K562 (cell line): Measurements from ENCODE around the gene SEC24C. TPM values are rescaled to one million over a fixed set of nuclear protein-coding genes. Genes with fewer than 3 reads are reported as not detected.
A peak's percentile ranks its signal among the peaks of the same experiment; 100 is the strongest.

ENCODE experiments used
- C11orf30 ChIP-seq: fragments of 450-650 bp; IDR thresholded peaks from 2 replicates; pipeline ENCODE4 v1.6.1; 2016; ENCODE audit warnings: low read depth, mild to moderate bottlenecking
- HDAC2 ChIP-seq: fragments of 450-650 bp; IDR thresholded peaks from 2 replicates; pipeline ENCODE4 v1.6.1; 2016; ENCODE audit warnings: mild to moderate bottlenecking
- KAT7 ChIP-seq: sonication (generic); formaldehyde crosslinking; IDR thresholded peaks from 2 replicates; pipeline ENCODE4 v1.8.0; 2022; ENCODE audit warnings: missing genetic modification reagents, mild to moderate bottlenecking, borderline replicate concordance
- MXI1 ChIP-seq: IDR thresholded peaks from 2 replicates; pipeline ENCODE4 v1.6.1; 2011; ENCODE audit warnings: low read depth, mild to moderate bottlenecking, improper control_type of control experiment, low read length
- NFXL1 ChIP-seq: fragments of 450-650 bp; formaldehyde crosslinking; IDR thresholded peaks from 2 replicates; pipeline ENCODE4 v1.4.0; 2021; ENCODE audit warnings: mild to moderate bottlenecking
- SRSF3 ChIP-seq: fragments of 200-400 bp; formaldehyde crosslinking; IDR thresholded peaks from 2 replicates; pipeline ENCODE4 v1.6.1; 2016; ENCODE audit warnings: mild to moderate bottlenecking, low read length, moderate library complexity; ENCODE audit not compliant: insufficient read depth
- ZNF134 ChIP-seq: fragments of 250-450 bp; sonication (Bioruptor Pico); conservative IDR thresholded peaks from 2 replicates; pipeline ENCODE4 v1.4.0; 2020
- polyA plus RNA-seq, 8 experiments: library from polyadenylated mRNA; depleted of rRNA in 4 of 8; stranded (reverse) in 5 of 8; unstranded in 3 of 8; fragments of >200 nt; fragmentation: Nextera tagmentation in 2 of 8; fragmentation: Illumina TruSeq in 1 of 8; extraction: Ambion mirVana in 2 of 8; extraction: Trizol in 1 of 8; gene quantifications; 2 replicates each; pipeline versions ENCODE4 v1.2.1 to v1.2.3, GENCODE V29; 2011 to 2014; ENCODE audit warnings: inconsistent platforms in 1 of 8, missing spikeins in 1 of 8
- total RNA-seq, 7 experiments: library from RNA; depleted of rRNA in 6 of 7; stranded (reverse); fragments of >200 nt in 6 of 7; fragmentation: Illumina TruSeq in 2 of 7; extraction: Trizol in 2 of 7; gene quantifications; 2 replicates each; pipeline versions ENCODE4 v1.2.1 to v1.2.3, GENCODE V29; 2011 to 2021; ENCODE audit warnings: low replicate concordance in 1 of 7
- TF ChIP-seq, protein P1 (sequence below), 2 experiments: fragments of 450-650 bp; IDR thresholded peaks; 2 replicates each; pipeline ENCODE4 v1.6.1; 2016; ENCODE audit warnings: mild to moderate bottlenecking in 2 of 2, borderline replicate concordance in 1 of 2, low read depth in 1 of 2, moderate library complexity in 1 of 2
- TF ChIP-seq, protein P2 (sequence below): fragments of 250-450 bp; sonication (Bioruptor Pico); IDR thresholded peaks from 2 replicates; pipeline ENCODE4 v1.5.0; 2021; ENCODE audit warnings: mild to moderate bottlenecking, moderate library complexity
- TF ChIP-seq, protein P3 (sequence below): conservative IDR thresholded peaks from 2 replicates; pipeline ENCODE4 v1.6.1; 2011; ENCODE audit warnings: low read depth, mild to moderate bottlenecking, low read length; ENCODE audit not compliant: control insufficient read depth
- TF ChIP-seq, protein P4 (sequence below): fragments of 250-450 bp; sonication (Bioruptor Pico); IDR thresholded peaks from 2 replicates; pipeline ENCODE4 v1.5.0; 2020; ENCODE audit warnings: mild to moderate bottlenecking

SEC24C gene
- total and polyA plus RNA-seq, 9 of the 15 experiments (the other 6 are each of a cell fraction or from before 2014, with no cell fraction given) = 19.0 to 115 (median 70.5) TPM

DNA sequence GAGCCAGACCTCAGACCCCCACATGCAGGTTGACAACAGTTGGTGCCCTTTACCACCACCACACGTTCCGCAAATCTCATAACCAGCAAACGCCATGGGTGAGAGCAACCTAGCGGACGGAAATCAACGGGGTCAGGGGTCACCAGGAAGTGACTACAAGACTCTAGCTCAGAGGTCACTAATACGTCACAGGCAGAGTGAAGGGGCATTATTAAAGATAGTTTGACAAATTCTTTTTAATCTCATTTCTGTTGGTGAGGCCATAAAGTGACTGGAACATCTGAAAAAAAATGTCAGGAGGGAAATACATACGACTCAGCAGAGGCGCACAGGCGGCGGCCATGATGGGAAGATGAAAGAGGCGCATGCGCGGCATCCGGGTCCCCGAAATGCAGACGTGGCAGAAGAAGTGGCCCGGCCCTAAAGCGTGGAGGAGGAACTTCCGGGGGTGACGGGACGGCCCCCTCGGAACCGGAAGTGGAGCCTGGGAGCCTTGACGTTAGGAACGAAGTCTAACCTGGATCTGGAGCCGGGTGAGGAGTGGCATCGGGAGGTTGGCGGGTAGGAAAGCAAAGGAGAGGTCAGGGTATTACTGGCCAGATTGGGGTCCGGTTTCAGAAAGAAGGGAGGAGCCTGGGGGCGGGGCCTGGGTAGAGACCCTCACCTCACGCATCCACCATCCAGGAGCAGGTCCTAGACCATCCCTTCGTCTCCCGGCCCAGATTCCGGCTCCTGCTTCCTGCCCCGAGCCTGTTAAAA is at the start of gene SEC24C (continued):
- TF ChIP-seq SRSF3 (0 out of 2 replicates have a peak, but pooled peaks have one; percentile 29), KAT7 (peak; percentile 93; the same call in 1 of the 2 replicates), MXI1 (peak; percentile 66), NFXL1 (CRISPR knock-in tag) (peak; percentile 36; the same call in 1 of the 2 replicates), C11orf30 (peak; percentile 97), ZNF134 (peak; percentile 31; the same call in 1 of the 2 replicates), HDAC2 (peak; percentile 74)
- TF ChIP-seq, protein P1, sequence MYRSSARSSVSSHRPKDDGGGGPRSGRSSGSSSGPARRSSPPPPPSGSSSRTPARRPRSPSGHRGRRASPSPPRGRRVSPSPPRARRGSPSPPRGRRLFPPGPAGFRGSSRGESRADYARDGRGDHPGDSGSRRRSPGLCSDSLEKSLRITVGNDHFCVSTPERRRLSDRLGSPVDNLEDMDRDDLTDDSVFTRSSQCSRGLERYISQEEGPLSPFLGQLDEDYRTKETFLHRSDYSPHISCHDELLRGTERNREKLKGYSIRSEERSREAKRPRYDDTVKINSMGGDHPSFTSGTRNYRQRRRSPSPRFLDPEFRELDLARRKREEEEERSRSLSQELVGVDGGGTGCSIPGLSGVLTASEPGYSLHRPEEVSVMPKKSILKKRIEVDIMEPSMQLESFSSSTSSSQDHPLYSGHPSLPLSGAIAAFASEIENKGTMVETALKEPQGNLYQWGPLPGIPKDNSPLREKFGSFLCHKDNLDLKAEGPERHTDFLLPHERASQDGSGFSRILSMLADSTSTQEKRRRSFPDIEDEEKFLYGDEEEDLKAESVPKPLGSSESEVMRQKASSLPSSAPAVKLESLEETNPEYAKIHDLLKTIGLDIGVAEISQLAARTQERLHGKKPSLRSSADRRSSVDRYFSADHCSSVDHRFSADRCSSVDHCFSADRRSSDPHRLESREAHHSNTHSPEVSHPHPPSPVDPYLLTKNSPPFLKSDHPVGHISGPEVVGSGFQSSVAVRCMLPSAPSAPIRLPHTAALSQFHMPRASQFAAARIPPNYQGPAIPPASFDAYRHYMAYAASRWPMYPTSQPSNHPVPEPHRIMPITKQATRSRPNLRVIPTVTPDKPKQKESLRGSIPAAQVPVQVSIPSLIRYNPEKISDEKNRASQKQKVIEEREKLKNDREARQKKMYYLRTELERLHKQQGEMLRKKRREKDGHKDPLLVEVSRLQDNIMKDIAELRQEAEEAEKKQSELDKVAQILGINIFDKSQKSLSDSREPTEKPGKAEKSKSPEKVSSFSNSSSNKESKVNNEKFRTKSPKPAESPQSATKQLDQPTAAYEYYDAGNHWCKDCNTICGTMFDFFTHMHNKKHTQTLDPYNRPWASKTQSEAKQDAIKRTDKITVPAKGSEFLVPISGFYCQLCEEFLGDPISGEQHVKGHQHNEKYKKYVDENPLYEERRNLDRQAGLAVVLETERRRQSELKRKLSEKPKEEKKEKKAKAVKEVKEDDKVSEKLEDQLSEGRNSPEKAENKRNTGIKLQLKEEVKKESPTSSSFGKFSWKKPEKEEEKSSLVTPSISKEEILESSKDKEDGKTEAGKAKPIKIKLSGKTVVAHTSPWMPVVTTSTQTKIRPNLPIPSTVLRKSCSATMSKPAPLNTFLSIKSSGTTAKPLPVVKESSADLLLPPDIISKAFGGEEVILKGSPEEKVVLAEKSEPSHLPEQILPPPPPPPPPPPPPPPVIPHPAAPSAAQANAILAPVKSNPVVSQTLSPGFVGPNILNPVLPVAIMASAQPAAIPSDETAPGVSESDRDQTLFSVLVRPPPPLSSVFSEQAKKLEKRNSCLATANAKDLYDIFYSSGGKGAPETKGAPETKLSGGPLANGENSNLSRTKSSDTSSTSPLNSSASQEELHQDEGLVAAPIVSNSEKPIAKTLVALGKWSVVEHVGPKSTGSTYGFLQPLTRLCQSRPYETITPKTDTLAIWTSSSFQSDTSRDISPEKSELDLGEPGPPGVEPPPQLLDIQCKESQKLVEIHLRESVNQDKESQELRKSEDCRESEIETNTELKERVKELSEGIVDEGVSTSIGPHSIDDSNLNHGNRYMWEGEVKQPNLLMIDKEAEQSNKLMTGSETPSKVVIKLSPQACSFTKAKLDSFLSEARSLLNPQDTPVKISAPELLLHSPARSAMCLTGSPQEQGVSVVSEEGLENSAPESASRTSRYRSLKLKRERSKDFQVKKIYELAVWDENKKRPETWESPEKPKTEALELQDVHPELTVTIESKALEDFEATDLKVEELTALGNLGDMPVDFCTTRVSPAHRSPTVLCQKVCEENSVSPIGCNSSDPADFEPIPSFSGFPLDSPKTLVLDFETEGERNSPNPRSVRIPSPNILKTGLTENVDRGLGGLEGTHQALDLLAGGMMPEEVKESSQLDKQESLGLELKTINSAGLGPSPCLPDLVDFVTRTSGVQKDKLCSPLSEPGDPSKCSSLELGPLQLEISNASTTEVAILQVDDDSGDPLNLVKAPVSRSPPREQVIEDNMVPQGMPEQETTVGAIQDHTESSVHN (IDR thresholded peaks at IDR 0.05; ENCODE audit: borderline replicate concordance in 1 of 2, low read depth in 1 of 2) = peak in 1 of 2 experiments; percentile 96; a peak in 2 of 4 replicates
- TF ChIP-seq, protein P2, sequence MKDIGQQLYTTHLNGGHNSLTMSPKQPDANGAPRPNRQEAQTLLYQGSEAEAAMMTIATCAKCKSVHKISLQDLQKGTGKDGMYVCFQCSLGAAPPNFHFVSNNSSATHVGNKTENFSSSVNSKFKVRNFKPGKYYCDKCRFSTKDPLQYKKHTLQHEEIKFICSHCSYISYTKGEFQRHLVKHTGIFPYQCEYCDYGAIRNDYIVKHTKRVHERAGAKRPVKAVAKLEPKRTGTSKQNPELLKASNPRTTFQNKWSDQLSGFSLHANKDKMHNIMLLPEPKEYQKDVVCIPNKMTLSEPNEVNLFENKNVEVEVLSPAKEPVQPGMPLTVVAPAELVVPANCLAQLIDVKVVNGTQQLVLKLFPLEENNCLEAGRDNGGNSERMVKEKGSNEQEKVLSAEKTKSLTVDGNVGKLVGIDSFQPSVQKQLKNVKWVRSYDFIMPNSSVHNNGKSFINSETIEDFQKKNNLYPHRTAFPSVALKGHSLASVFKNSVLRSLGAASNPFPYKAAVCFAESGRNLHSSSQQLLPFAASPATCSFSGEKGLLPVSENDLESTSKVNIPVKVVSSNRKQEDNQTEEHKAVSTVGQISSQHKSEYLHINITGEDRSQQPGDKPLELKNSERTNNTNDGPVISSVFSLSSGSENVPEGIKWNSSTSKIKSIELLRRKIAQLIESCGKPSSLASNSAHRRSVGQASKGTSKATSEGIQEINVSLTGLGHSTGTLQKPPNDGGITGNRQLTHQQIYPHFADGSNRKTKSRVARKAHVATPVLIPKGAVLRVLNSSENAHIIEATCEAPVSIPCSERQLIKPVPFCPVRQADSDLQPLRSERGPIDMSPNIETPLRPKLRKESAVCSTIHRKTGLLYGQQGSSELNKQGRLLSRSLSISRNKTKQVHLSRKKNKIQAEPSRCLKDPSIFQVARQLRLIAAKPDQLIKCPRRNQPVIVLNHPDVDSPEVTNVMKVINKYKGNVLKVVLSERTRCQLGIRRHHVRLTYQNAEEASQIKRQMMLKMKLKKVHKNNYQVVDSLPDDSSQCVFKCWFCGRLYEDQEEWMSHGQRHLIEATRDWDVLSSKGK (CRISPR knock-in tag) = no peak
- TF ChIP-seq, protein P3, sequence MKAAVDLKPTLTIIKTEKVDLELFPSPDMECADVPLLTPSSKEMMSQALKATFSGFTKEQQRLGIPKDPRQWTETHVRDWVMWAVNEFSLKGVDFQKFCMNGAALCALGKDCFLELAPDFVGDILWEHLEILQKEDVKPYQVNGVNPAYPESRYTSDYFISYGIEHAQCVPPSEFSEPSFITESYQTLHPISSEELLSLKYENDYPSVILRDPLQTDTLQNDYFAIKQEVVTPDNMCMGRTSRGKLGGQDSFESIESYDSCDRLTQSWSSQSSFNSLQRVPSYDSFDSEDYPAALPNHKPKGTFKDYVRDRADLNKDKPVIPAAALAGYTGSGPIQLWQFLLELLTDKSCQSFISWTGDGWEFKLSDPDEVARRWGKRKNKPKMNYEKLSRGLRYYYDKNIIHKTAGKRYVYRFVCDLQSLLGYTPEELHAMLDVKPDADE = peak; percentile 69
- TF ChIP-seq, protein P4, sequence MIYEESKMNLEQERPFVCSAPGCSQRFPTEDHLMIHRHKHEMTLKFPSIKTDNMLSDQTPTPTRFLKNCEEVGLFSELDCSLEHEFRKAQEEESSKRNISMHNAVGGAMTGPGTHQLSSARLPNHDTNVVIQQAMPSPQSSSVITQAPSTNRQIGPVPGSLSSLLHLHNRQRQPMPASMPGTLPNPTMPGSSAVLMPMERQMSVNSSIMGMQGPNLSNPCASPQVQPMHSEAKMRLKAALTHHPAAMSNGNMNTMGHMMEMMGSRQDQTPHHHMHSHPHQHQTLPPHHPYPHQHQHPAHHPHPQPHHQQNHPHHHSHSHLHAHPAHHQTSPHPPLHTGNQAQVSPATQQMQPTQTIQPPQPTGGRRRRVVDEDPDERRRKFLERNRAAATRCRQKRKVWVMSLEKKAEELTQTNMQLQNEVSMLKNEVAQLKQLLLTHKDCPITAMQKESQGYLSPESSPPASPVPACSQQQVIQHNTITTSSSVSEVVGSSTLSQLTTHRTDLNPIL (CRISPR knock-in tag) = peak; percentile 54; the same call in 1 of the 2 replicates
